ENCODE data around the gene FMN1. TPM values are rescaled to one million over a fixed set of nuclear protein-coding genes. Genes with fewer than 3 reads are reported as not detected.
"Not testable (repeated sequence)": the region's sequence is repeated elsewhere in the genome, so short reads cannot be mapped to it uniquely, and the experiment has no call there.

Gene FMN1
- polyA plus RNA-seq, 3 donors, result 0.55 to 1.1 (median 1.0) TPM

DNA sequence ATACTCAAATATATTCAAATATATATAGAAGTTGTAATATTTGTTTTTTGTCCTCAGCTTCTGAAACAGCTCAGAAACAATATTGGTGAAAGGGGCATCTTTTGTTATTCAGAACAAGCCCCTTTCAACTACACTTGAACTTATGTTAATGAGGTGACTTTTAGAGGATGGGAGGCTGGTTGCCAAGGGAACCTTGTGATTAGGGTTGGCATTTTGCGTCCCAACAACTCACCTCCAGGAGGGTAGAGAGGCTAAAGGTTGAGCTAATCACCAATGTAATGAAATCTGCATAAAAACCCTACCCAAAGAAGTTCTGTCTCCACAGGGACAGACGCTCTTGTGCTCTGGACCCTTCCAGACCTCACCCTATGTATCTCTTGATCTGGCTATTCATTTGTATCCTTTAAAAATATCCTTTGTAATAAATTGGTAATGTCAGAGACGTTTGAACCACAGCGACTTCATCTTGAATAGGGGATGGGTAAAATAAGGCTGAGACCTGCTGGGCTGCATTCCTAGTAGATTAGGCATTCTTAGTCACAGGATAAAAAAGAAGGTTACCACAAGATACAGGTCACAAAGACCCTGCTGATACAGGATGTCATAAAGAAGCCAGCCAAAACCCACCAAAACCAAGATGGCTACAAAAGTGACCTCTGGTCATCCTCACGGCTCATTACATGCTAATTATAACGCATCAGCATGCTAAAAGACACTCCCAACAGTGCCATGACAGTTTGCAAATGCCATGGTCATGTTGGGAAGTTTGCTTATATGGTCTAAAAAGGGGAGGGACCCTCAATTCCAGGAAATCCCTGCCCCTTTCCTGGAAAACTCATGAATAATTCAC is 111.1 kb downstream of the FMN1 start:
- no peak overlapping the region for H3K27ac ChIP-seq (ENCODE audit: low read depth, low read length)
- WGBS, 3 donors, result 64 to 78% (median 69%) methylated on average over 6 of the region's 6 CpGs

DNA sequence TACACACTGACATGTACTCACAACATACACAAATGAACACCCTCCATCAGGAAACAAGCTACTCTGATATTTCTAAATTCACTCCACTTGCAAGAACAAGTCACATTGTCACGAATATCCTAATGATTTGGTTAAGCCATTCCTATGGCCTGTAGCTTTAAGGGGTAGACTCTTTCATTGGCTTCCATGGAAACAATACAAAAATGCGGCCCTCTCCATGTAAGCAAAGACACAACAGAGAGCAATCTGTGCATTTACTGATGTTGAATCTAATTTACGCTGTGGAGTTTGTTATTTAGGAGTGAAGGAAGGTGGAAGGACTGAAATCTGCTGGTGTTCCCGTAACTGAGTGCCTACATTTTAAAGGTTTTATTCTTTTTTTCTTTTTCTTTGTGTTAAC is 114.5 kb downstream of the FMN1 start:
- no peak overlapping the region for H3K27ac ChIP-seq (ENCODE audit: low read depth, low read length)
- WGBS, 3 donors, result 71 to 80% (median 72%) methylated on average over 4 of the region's 4 CpGs

DNA sequence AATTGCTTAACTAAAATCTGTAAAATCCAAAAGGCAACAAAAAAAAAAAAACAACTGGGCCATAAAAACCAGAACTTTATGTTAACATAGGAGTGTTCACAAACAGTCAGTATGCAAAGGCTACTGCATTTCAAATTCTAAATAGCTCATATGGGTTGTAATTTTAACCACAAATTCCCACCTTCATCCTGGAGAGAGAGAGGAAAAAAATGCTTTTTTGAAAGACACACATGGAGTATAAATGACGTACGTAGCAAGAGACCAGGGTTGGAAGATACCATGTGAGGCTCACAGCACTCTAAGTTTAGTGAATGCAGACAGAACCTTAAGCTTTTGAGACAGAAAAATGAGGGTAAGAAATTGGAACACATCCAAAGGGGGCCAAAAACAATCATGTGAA is 115.9 kb downstream of the FMN1 start:
- WGBS, 3 donors, result 89 to 97% (median 90%) methylated on average over 2 of the region's 2 CpGs
- no peak overlapping the region for H3K27ac ChIP-seq (ENCODE audit: low read depth, low read length)

DNA sequence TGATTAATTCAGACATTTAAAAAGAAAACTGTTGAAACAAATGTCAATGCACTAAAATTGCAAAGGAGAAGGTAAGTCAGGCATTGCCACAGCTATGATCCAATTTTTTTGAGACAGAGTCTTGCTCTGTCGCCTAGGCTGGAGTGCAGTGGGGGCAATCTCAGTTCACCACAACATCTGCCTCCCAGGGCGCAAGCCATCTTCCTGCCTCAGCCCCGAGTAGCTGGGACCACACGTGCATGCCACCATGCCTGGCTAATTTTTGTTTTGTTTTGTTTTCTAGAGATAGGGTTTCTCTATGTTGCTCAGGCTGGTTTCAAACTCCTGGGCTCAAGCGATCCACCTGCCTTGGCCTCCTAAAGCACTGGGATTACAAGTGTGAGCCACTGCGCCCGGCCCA is 117.6 kb downstream of the FMN1 start:
- 80 to 84% (median 81%) methylated on average over 7 of the region's 7 CpGs for WGBS, 3 donors

DNA sequence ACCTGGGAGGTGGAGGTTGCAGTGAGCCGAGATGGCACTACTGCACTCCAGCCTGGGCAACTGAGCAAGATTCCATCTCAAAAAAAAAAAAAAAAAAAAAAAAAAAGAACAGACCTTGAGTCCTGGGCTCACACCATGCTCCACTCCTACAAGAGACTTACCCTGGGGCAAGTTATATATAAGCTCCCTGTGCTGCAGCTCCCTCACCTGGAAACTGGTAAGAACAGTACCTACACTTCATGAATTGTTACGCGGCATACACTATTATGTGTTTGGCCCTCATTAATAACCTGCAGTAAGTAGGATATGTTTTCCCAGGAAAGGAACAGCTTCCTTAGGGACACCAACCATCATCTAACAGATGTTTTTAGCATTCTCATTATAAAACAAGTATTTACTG is 119.6 kb downstream of the FMN1 start:
- 77 to 89% (median 79%) methylated on average over 3 of the region's 3 CpGs for WGBS, 3 donors
- no peak overlapping the region for H3K27ac ChIP-seq (ENCODE audit: low read depth, low read length)

More for the DNA sequence above, 117.6 kb downstream of the FMN1 start:
- H3K27ac ChIP-seq (ENCODE audit: low read depth, low read length), result no peak overlapping the region

DNA sequence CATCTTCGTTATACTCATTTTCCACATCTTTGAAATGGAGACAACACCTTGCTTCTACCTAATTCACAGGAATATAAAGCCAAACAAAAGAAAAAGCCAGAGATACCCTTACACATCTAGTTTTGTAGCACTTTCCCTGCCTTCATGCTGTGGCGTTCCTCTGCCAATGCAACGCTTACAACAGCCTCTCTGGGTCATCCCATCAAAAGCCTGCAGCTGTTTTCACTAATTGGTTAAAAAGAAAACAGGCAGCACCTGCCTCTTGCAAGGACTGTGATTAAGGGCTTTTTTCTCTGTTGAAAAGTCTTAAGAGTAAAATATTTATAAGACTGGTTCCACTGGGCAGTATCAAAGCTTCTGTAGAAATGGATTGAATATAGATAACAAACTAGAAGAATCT is 120.3 kb downstream of the FMN1 start:
- 68 to 78% (median 76%) methylated on average over 3 of the region's 3 CpGs for WGBS, 3 donors
- H3K27ac ChIP-seq (ENCODE audit: low read depth, low read length), result no peak overlapping the region

DNA sequence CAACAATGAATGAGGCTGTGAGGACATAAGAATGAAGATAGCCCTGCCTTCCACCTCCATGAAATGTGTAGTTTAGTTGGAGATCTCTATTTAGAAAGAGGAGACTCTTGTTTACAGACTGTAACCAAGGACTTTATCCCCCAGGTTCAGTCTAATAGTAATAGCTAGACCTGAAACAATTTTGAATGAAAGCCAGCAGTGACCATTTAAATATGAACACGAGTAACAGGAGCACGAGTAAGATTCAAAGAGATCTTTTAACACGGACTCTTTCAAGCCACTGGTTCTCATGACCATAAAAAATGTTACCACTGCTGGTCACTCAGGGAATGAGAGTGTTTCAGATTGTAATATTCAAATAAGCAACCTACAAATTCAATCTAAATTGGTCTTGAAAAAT is 123.1 kb downstream of the FMN1 start:
- 52 to 66% (median 60%) methylated on average over 3 of the region's 3 CpGs for WGBS, 3 donors
- H3K27ac ChIP-seq (ENCODE audit: low read depth, low read length), result no peak overlapping the region

DNA sequence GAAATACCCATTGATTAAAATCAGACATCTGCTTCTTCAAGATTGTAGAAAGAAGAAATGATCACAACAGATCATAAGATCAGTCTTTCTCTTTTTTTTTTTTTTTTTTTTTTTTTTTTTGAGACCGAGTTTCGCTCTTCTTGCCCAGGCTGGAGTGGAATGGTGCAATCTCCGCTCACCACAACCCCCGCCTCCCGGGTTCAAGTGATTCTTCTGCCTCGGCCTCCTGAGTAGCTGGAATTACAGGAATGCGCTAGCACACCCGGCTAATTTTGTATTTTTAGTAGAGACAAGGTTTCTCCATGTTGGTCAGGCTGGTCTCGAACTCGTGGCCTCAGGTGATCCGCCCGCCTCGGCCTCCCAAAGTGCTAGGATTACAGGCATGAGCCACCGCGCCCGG is 124.6 kb downstream of the FMN1 start:
- not testable (repeated sequence) for H3K27ac ChIP-seq (ENCODE audit: low read depth, low read length)
- WGBS, 3 donors, result 92 to 94% (median 93%) methylated on average over 16 of the region's 16 CpGs

DNA sequence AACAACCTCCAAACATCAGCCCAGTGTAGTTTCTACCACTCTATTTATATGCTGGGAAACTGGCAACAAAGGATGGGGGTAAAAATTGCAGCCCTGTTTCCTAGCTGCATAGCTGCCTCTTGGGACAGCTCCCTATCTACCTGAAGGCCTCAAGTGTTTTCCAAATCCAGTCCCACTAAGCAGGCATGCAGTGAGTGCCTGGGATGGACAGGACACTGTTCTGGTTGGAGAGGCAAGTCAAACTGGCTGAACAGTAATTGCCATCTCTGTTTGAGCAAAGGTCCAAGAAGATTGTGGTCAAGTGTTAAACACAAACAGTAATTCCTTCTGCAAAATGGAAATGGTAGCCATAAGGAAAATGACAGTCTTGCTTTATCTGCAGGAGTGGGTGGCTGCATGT is 125.4 kb downstream of the FMN1 start:
- no peak overlapping the region for H3K27ac ChIP-seq (ENCODE audit: low read depth, low read length)

DNA sequence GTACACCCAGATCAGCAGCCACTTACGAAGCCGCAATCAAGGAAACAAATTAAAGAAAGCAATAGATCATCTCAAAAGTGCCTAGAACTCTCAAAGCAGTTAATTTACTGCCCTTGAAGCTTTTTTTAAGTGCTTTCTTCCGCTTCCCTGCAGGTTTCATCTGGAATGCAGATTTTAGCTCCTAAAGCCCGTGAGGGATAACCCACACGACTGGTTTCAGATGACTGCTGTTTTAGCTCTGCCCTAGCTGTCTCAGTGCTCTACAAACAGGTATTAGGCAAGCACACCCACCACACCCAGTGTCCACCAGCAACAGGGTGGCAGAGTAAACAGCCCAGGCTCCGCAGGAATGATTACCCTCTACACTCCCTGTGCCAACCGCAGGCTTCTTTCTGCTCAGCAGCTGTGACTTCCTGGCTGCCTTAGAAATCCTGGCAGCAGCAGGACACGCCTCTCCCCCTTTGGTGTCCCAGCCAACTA is 126.0 kb downstream of the FMN1 start:
- no peak overlapping the region for H3K27ac ChIP-seq (ENCODE audit: low read depth, low read length)
- WGBS, 3 donors, result 34 to 44% (median 34%) methylated on average over 8 of the region's 8 CpGs

DNA sequence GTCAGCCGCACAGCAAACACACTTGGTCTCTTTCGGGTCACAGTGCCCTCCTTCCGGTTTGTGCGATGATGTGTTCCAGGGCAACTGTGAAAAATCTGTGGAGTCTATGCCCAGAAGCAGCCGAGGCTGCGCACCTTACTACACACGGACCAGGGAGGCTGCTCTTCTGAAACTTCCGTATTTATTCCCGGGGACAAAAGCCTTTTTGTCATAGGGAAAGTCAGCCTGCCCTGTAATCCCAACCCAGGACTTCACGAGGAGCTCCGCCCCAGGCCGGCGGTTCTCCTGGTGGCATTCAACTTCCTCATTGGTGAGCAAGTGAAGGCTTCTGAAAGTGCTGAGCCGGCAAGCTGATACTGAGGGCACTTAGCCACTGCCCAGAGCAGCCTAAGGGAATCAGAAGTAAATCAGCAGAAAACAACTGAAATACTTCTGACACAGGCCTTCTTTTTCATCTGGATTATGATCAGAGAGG is 126.5 kb downstream of the FMN1 start:
- 35 to 41% (median 38%) methylated on average over 14 of the region's 14 CpGs for WGBS, 3 donors
- H3K27ac ChIP-seq (ENCODE audit: low read depth, low read length), result no peak overlapping the region

DNA sequence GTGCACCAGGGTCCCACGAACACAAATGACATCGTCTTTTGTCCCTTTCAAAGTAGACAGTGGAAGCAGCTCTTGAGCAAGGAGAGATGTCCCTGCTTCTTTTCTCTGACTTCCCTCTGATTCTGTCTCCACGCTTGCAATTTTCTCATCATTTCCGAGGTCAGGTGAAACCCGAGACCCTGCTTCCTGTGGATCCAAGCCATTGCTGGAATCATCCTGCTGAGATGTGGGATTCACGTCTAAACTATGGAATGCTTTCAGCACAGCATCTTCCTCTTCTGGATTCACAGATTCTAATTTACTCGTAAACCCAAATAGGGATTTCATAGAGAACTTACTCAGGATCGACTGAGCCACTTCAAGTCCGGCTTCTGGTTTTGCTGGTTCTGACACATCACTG is 127.1 kb downstream of the FMN1 start:
- WGBS, 3 donors, result 43 to 54% (median 49%) methylated on average over 9 of the region's 9 CpGs
- no peak overlapping the region for H3K27ac ChIP-seq (ENCODE audit: low read depth, low read length)

DNA sequence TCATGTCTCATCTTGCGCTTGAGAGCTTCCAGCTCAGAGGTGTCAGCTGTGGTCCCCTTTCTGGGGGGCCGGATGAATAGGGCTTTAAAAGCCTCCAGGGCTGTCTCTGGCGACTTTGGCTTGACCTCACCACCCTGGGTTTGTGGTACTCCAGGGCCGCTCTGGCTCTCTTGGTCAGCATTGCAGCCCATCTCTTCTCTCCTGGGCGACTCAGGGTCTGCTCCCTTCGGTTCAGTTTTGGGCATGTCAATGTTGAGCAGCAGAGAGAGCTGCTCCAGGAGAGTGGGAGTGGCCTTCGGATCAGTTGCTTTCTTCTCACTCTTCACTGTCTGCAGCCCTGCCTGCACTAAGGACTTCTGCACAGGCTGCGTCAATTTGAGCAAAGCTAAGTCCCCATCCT is 127.9 kb downstream of the FMN1 start:
- 82 to 84% (median 83%) methylated on average over 8 of the region's 8 CpGs for WGBS, 3 donors
- H3K27ac ChIP-seq (ENCODE audit: low read depth, low read length), result no peak overlapping the region

DNA sequence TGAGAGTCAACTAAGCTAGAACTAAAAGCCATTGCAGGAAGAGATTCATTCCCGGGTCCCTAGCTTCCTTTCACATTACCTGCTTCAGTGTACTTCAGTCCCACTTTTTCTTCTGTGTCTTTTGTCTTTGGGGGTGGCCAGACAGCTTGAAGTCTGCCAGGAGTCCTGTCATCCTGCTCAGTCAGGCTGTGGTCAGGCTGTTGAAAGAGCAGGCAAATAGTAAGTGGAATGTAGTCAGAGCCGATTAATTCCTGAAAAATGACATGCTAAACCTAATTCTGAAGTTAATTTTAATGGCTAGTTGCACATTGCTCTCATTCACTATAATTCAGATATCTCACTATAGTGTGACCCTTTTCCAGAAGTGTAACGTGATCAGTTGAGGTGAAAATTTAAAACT is 129.6 kb downstream of the FMN1 start:
- H3K27ac ChIP-seq (ENCODE audit: low read depth, low read length), result no peak overlapping the region
- WGBS, 3 donors, result 42 to 54% (median 46%) methylated on average over 3 of the region's 3 CpGs

DNA sequence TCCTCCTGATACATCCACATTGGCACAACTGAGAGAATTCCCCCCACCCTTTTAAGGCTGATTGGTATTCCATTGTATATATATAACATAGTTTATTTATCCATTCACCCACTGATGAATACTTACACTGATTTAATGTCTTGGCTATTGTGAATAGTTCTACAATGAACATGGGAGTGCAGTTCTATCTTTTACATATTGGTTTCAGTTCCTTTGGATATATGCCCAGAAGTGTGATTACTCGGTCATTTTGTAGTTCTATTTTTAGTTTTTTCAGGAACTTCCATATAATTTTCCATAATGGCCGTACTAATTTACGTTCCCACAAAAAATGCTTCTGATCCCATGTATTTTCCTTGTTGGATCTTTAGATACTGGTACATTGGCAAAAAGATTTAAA is 135.3 kb downstream of the FMN1 start:
- 25 to 35% (median 26%) methylated on average over 3 of the region's 3 CpGs for WGBS, 3 donors
- H3K27ac ChIP-seq (ENCODE audit: low read depth, low read length), result no peak overlapping the region

DNA sequence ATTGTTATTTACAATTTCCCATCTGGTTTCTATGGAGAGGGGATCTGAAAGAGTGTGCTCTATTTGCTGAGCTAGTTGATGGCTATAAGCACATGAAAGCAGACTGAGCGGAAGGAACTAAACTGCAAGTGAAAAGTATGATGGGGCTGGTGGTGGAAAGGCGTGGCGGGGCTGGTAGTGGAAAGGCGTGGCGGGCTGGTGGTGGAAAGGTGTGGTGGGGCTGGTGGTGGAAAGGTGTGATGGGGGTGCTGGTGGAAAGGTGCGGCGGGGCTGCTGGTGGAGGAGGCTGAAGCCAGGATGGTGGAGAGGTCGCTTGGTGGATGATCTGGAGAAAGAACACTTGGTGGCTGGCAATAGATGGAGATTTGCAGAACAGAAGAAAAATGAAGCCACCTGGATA is 136.7 kb downstream of the FMN1 start:
- 96 to 98% (median 97%) methylated on average over 8 of the region's 8 CpGs for WGBS, 3 donors

DNA sequence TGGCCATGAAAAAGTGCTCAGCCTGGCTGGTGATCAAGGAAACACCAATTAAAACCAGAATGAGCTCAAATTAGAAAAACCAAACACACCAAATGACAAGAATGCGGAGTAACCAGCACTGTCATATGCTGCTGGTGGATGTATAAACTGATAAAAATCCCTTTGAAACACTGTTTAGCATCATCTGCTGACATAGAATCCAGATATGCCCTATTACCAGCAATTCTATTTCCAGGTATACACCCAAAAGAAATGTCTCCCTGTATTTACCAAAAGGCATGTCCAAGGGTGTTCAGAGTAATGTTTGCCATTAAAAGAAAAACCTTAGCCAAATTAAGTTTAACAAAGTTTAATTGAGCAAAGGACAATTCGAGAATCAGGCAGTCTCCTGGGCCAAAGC is 138.6 kb downstream of the FMN1 start:
- WGBS, 3 donors, result 71 to 82% (median 81%) methylated on average over 2 of the region's 2 CpGs
- H3K27ac ChIP-seq (ENCODE audit: low read depth, low read length), result no peak overlapping the region

More for the DNA sequence above, 136.7 kb downstream of the FMN1 start:
- H3K27ac ChIP-seq (ENCODE audit: low read depth, low read length), result no peak overlapping the region

DNA sequence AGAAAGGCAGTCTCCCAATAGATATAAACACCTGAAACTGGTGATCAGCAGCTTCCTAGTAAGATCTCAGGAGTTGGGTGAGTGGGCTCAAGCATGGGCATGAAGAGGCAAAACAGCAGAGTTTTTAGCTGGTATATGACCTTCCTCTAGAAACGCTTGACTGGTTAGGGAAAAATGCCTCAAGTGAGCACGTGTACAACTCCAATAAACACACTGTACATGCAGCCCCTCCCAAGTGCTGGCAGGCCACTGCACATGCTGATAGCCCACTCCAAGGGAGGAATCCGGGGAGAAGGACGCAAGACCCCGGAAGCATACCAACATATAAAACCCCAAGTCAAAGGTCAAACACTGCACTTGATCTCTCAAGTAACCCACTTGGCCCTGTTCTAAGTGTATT is 143.0 kb downstream of the FMN1 start:
- H3K27ac ChIP-seq (ENCODE audit: low read depth, low read length), result no peak overlapping the region
- 65 to 73% (median 71%) methylated on average over 5 of the region's 5 CpGs for WGBS, 3 donors

DNA sequence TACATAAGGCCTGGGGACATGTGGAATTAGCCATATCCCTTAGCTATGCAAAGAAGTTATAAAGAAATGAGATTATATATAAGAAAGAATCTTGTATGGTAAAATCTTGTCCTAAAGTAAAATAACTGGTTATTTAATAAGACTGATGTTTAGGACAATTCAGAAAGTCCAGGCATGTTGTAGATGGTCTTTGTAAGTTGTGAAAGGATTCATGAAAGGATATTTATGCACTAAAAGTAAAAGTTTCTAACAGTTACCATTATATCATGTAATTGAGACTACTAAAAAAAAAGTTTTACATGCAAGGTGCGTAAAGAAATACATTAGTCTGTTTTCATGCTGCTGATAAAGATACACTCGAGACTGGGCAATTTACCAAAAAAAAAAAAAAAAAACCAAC is 146.3 kb downstream of the FMN1 start:
- 82 to 88% (median 88%) methylated on average over 2 of the region's 2 CpGs for WGBS, 3 donors
- H3K27ac ChIP-seq (ENCODE audit: low read depth, low read length), result no peak overlapping the region

DNA sequence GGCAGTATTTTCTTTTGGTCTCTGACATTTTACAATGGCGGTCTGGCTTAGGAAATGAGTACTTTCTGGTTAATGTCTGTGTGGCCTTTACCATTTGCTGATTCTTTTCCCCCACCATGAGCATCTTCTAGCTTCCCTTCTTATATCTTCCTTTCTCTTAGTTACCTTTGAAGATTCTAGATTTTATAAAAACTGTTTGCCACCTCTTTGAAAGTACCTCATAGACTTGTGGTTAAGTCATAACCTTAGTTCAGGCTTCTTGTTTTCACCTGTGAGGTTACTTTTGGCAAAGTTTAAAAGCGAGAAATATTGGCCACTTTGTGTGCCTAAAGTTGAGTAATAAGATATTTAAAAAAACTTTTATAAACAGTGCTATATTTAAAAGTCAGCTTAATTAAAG is 147.4 kb downstream of the FMN1 start:
- WGBS, 3 donors, result 90 to 94% (median 90%) methylated on average over 2 of the region's 2 CpGs
- H3K27ac ChIP-seq (ENCODE audit: low read depth, low read length), result no peak overlapping the region

Measured in adipose tissue (tissue), 3 donors.